Measurements from ENCODE around the gene MEX3A. TPM values are rescaled to one million over a fixed set of nuclear protein-coding genes. Genes with fewer than 3 reads are reported as not detected.
A peak's percentile ranks its signal among the peaks of the same experiment; 100 is the strongest.

The MEX3A gene
- total RNA-seq, 1 experiment from 2014 or later, result 6.1 TPM

- peak overlapping the region; percentile 90 for H3K4me2 ChIP-seq (ENCODE audit: low read length)
- peaks cover 0 to 11% of the 10 kb centered on the region in 2 experiments; a peak in 1 of 4 replicates for H3K36me3 ChIP-seq (ENCODE audit: control insufficient read depth in 1 of 2, insufficient read depth in 2 of 2, low read length in 2 of 2)
- intact Hi-C loops (cut with micrococcal nuclease), result no loop called here
- no peak overlapping the region for H2AFZ ChIP-seq (ENCODE audit: low read depth, low read length, poor library complexity, severe bottlenecking)
- H4K20me1 ChIP-seq (ENCODE audit: insufficient read depth), result peaks cover 4% of the 10 kb centered on the region; the same call in 1 of the 2 replicates
- H3K4me3 ChIP-seq (replicated peaks in 1 of 2; ENCODE audit: low read depth in 1 of 2, low read length in 2 of 2), result peak overlapping the region in 1 of 2 experiments; percentile 52; a peak in 2 of 4 replicates
- no peaks in the 10 kb centered on the region for H3K27me3 ChIP-seq (ENCODE audit: insufficient read depth, low read length)
- peaks cover 79 to 95% of the 10 kb centered on the region in 2 experiments for H3K4me1 ChIP-seq (ENCODE audit: control insufficient read depth in 1 of 2, insufficient read depth in 2 of 2, low read length in 2 of 2)
- H3K27ac ChIP-seq (ENCODE audit: low read depth, low read length), result peak overlapping the region; percentile 95
- CTCF ChIA-PET, result interaction anchor here (1.0 to 1.8 kb wide), 5 partner anchors 15 to 105 kb away, joined by 3 to 4 read pairs (median 3); no protein-coding TSS in a partner anchor
- no peak for TF ChIP-seq SIN3A (IDR thresholded peaks at IDR 0.05; ENCODE audit: low read depth)
- no peak for TF ChIP-seq SP1 (IDR thresholded peaks at IDR 0.05; ENCODE audit: low read depth)
- TF ChIP-seq MAX (IDR thresholded peaks at IDR 0.05), result no peak
- RAD21 ChIA-PET (ENCODE audit: low non-redundant PET in 1 of 2, low total read pairs in 2 of 2, uncharacterized antibody in 2 of 2, unreplicated experiment in 2 of 2), result no interaction called here
- peak overlapping the region; percentile 75 for H3K9ac ChIP-seq (ENCODE audit: low read length)
- ATAC-seq (no peak), DNase-seq (ENCODE audit: low read depth, low spot score) (no peak)
- no peaks in the 10 kb centered on the region for H3K9me3 ChIP-seq (ENCODE audit: control insufficient read depth in 1 of 2, insufficient read depth in 1 of 2, low read depth in 1 of 2, low read length in 2 of 2)
- H3K9me2 ChIP-seq (ENCODE audit: insufficient read depth), result no peaks in the 10 kb centered on the region
- POLR2A ChIA-PET, result interaction anchor here (0.8 to 1.8 kb wide), 3 partner anchors 10 to 17 kb away, joined by 3 to 8 read pairs (median 7); no protein-coding TSS in a partner anchor
- peaks cover 100% of the 10 kb centered on the region for H3K79me2 ChIP-seq (ENCODE audit: insufficient read depth, low read length)
- no TSS peak for BruUV-seq (replicated peaks)
Measured at GRCh38 chr1:156120318-156120717, 38.1 kb upstream of the MEX3A start.

- intact Hi-C loops (cut with micrococcal nuclease), result no loop called here
- no peaks in the 10 kb centered on the region for H3K9me3 ChIP-seq (ENCODE audit: control insufficient read depth in 1 of 2, insufficient read depth in 1 of 2, low read depth in 1 of 2, low read length in 2 of 2)
- H3K9ac ChIP-seq (ENCODE audit: low read length), result peak overlapping the region; percentile 75
- H3K79me2 ChIP-seq (ENCODE audit: insufficient read depth, low read length), result peaks cover 100% of the 10 kb centered on the region
- H3K27me3 ChIP-seq (ENCODE audit: insufficient read depth, low read length), result no peaks in the 10 kb centered on the region
- no peak for DNase-seq (ENCODE audit: low read depth, low spot score)
- H3K36me3 ChIP-seq (ENCODE audit: control insufficient read depth in 1 of 2, insufficient read depth in 2 of 2, low read length in 2 of 2), result peaks cover 0 to 11% of the 10 kb centered on the region in 2 experiments; a peak in 1 of 4 replicates
- POLR2A ChIA-PET, result interaction anchor here (0.6 to 3.1 kb wide), 5 partner anchors 10 to 93 kb away, joined by 3 to 11 read pairs (median 7); partner anchors contain the start of gene PMF1
- peak overlapping the region in 1 of 2 experiments; percentile 12; a peak in 1 of 4 replicates for H3K4me3 ChIP-seq (replicated peaks in 1 of 2; ENCODE audit: low read depth in 1 of 2, low read length in 2 of 2)
- H4K20me1 ChIP-seq (ENCODE audit: insufficient read depth), result peaks cover 4% of the 10 kb centered on the region; the same call in 1 of the 2 replicates
- ATAC-seq, result 0 out of 2 replicates have a peak, but pooled peaks have one; percentile 7
- RAD21 ChIA-PET (ENCODE audit: low non-redundant PET in 1 of 2, low total read pairs in 2 of 2, uncharacterized antibody in 2 of 2, unreplicated experiment in 2 of 2), result interaction anchor here in 1 of 2 experiments (0.7 kb wide), 1 partner anchor 10 kb away, joined by 4 read pairs; no protein-coding TSS in a partner anchor
- H3K4me2 ChIP-seq (ENCODE audit: low read length), result peak overlapping the region; percentile 90
- peak overlapping the region; percentile 95 for H3K27ac ChIP-seq (ENCODE audit: low read depth, low read length)
- no peak for TF ChIP-seq ZNF274 (IDR thresholded peaks at IDR 0.05; ENCODE audit: low read depth, low read length)
- 0 out of 2 replicates have a peak, but pooled peaks have one; percentile 15 for TF ChIP-seq POLR2AphosphoS5 (IDR thresholded peaks at IDR 0.05; ENCODE audit: low read depth, low read length)
- TF ChIP-seq SIN3A (IDR thresholded peaks at IDR 0.05; ENCODE audit: low read depth), result no peak
- CTCF ChIA-PET, result interaction anchor here (1.0 to 1.8 kb wide), 6 partner anchors 15 to 105 kb away, joined by 3 to 4 read pairs (median 4); no protein-coding TSS in a partner anchor
- no TSS peak for BruUV-seq (replicated peaks)
- peaks cover 76 to 88% of the 10 kb centered on the region in 2 experiments for H3K4me1 ChIP-seq (ENCODE audit: control insufficient read depth in 1 of 2, insufficient read depth in 2 of 2, low read length in 2 of 2)
- no peak overlapping the region for H2AFZ ChIP-seq (ENCODE audit: low read depth, low read length, poor library complexity, severe bottlenecking)
- H3K9me2 ChIP-seq (ENCODE audit: insufficient read depth), result no peaks in the 10 kb centered on the region
Measured at GRCh38 chr1:156119503-156120209, 37.4 kb upstream of the MEX3A start.
